Upper lobe of left lung (tissue), 4 donors: ENCODE data around the gene TAS2R20.

ENCODE experiments used
- POLR2A ChIP-seq, 4 donors: fragments of 450-650 bp; IDR thresholded peaks; one replicate each; pipeline ENCODE4 v1.5.1; 2016 to 2017; ENCODE audit warnings: antibody characterized with exemption in 4 of 4, mild to moderate bottlenecking in 2 of 4
- POLR2AphosphoS5 ChIP-seq, 2 donors: sonication (generic); formaldehyde crosslinking; IDR thresholded peaks; one replicate each; pipeline ENCODE4 v1.5.1; 2017; ENCODE audit warnings: antibody characterized with exemption in 2 of 2
- TF ChIP-seq, protein P1 (sequence below), 6 experiments: fragments of 450-650 bp in 4 of 6; fragments of 200-600 bp in 2 of 6; sonication (generic) in 2 of 6; IDR thresholded peaks; one replicate each; pipeline ENCODE4 v1.5.1; 2016 to 2019; ENCODE audit warnings: antibody characterized with exemption in 6 of 6

GRCh38 chr12:10967409-10967808 lies 30.7 kb downstream of the TAS2R20 start:
- TF ChIP-seq, protein P1, sequence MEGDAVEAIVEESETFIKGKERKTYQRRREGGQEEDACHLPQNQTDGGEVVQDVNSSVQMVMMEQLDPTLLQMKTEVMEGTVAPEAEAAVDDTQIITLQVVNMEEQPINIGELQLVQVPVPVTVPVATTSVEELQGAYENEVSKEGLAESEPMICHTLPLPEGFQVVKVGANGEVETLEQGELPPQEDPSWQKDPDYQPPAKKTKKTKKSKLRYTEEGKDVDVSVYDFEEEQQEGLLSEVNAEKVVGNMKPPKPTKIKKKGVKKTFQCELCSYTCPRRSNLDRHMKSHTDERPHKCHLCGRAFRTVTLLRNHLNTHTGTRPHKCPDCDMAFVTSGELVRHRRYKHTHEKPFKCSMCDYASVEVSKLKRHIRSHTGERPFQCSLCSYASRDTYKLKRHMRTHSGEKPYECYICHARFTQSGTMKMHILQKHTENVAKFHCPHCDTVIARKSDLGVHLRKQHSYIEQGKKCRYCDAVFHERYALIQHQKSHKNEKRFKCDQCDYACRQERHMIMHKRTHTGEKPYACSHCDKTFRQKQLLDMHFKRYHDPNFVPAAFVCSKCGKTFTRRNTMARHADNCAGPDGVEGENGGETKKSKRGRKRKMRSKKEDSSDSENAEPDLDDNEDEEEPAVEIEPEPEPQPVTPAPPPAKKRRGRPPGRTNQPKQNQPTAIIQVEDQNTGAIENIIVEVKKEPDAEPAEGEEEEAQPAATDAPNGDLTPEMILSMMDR (IDR thresholded peaks at IDR 0.05): no peak
- TF ChIP-seq POLR2A (IDR thresholded peaks at IDR 0.05) (no peak), POLR2AphosphoS5 (IDR thresholded peaks at IDR 0.05) (no peak)
